CD14-positive monocyte (primary cell): Measurements from ENCODE around the gene C13orf46. TPM values are rescaled to one million over a fixed set of nuclear protein-coding genes. Genes with fewer than 3 reads are reported as not detected.

Source experiments
- DNase-seq, 3 donors: peaks; one replicate each; pipeline ENCODE4 v3.0.0-alpha.2; 2011 to 2022
- H2AFZ ChIP-seq: 2 replicates; pipeline ENCODE4 v1.6.0; 2012; ENCODE audit warnings: mild to moderate bottlenecking, low read depth, low read length, inconsistent platforms; ENCODE audit not compliant: insufficient read depth, poor library complexity, severe bottlenecking
- H3K27ac ChIP-seq, 2 donors: 1 replicate in 1 of 2; 2 replicates in 1 of 2; pipeline ENCODE4 v1.5.1; 2012 to 2013; ENCODE audit warnings: low read length in 2 of 2, control low read depth in 1 of 2, inconsistent platforms in 1 of 2, low read depth in 1 of 2, mild to moderate bottlenecking in 1 of 2
- H3K27me3 ChIP-seq, 2 donors: one replicate each; pipeline versions ENCODE4 v1.6.0 to v1.6.1; 2011 to 2013; ENCODE audit warnings: low read length in 2 of 2; ENCODE audit not compliant: control insufficient read depth in 2 of 2, insufficient read depth in 2 of 2
- H3K36me3 ChIP-seq, 2 donors: replicated peaks in 1 of 2; 1 replicate in 1 of 2; 2 replicates in 1 of 2; pipeline versions ENCODE4 v1.5.1 to v1.6.1; 2012 to 2013; ENCODE audit warnings: low read length in 2 of 2, control low read depth in 1 of 2, inconsistent platforms in 1 of 2, mild to moderate bottlenecking in 1 of 2; ENCODE audit not compliant: insufficient read depth in 2 of 2, control insufficient read depth in 1 of 2
- H3K4me1 ChIP-seq, 2 donors: 1 replicate in 1 of 2; 2 replicates in 1 of 2; pipeline versions ENCODE4 v1.5.1 to v1.6.1; 2012 to 2013; ENCODE audit warnings: low read length in 2 of 2, control low read depth in 1 of 2, inconsistent platforms in 1 of 2, mild to moderate bottlenecking in 1 of 2, moderate library complexity in 1 of 2; ENCODE audit not compliant: insufficient read depth in 2 of 2, control insufficient read depth in 1 of 2
- H3K4me2 ChIP-seq: replicated peaks from 2 replicates; pipeline ENCODE3; 2012; ENCODE audit warnings: low read length, moderate library complexity, mild to moderate bottlenecking; ENCODE audit not compliant: poor library complexity, severe bottlenecking; ENCODE audit errors: extremely low read depth
- H3K4me3 ChIP-seq, 3 experiments: fragments of 200-600 bp in 1 of 3; sonication (generic) in 1 of 3; replicated peaks in 1 of 3; 1 replicate in 2 of 3; 2 replicates in 1 of 3; pipeline ENCODE4 v1.5.1; 2011 to 2013; ENCODE audit warnings: low read length in 3 of 3, mild to moderate bottlenecking in 3 of 3, control low read depth in 2 of 3, low read depth in 2 of 3, inconsistent platforms in 1 of 3, moderate library complexity in 1 of 3
- H3K79me2 ChIP-seq: 2 replicates; pipeline ENCODE4 v1.6.0; 2012; ENCODE audit warnings: mild to moderate bottlenecking, control low read depth, inconsistent platforms, low read length, moderate library complexity; ENCODE audit not compliant: insufficient read depth
- H3K9ac ChIP-seq: 2 replicates; pipeline ENCODE4 v1.6.0; 2017; ENCODE audit warnings: low read length, mild to moderate bottlenecking; ENCODE audit not compliant: insufficient read depth, poor library complexity, severe bottlenecking
- H3K9me3 ChIP-seq, 2 donors: replicated peaks in 1 of 2; 1 replicate in 1 of 2; 2 replicates in 1 of 2; pipeline versions ENCODE4 v1.5.1 to v1.6.1; 2012 to 2013; ENCODE audit warnings: low read length in 2 of 2, control low read depth in 1 of 2; ENCODE audit not compliant: control insufficient read depth in 1 of 2, insufficient read depth in 1 of 2
- H4K20me1 ChIP-seq: 2 replicates; pipeline ENCODE4 v1.6.0; 2012; ENCODE audit warnings: mild to moderate bottlenecking, low read length, control low read depth, moderate library complexity; ENCODE audit not compliant: insufficient read depth
- H3K27ac Mint-ChIP-seq, 7 donors: one replicate each; pipeline ENCODE4 v1.8.0; 2020; ENCODE audit warnings: mild to moderate bottlenecking in 7 of 7, mixed read lengths in 7 of 7, moderate library complexity in 6 of 7, inconsistent platforms in 2 of 7
- H3K27me3 Mint-ChIP-seq, 3 donors: one replicate each; pipeline ENCODE4 v1.8.0; 2021 to 2022; ENCODE audit warnings: low read depth in 3 of 3, mild to moderate bottlenecking in 3 of 3, mixed read lengths in 3 of 3, moderate library complexity in 3 of 3, inconsistent platforms in 1 of 3
- H3K36me3 Mint-ChIP-seq, 2 donors: one replicate each; pipeline ENCODE4 v1.8.0; 2020; ENCODE audit warnings: mixed read lengths in 2 of 2, inconsistent platforms in 1 of 2, mild to moderate bottlenecking in 1 of 2
- H3K4me1 Mint-ChIP-seq: one replicate; pipeline ENCODE4 v1.8.0; 2020; ENCODE audit warnings: mild to moderate bottlenecking, mixed read lengths
- H3K4me3 Mint-ChIP-seq, 2 donors: one replicate each; pipeline ENCODE4 v1.8.0; 2020; ENCODE audit warnings: mild to moderate bottlenecking in 2 of 2, mixed read lengths in 2 of 2, moderate library complexity in 1 of 2
- H3K9me3 Mint-ChIP-seq, 7 donors: one replicate each; pipeline ENCODE4 v1.8.0; 2020 to 2022; ENCODE audit warnings: mixed read lengths in 7 of 7, mild to moderate bottlenecking in 6 of 7, moderate library complexity in 6 of 7, inconsistent platforms in 2 of 7
- CTCF ChIP-seq: fragments of 200-600 bp; IDR thresholded peaks from one replicate; pipeline ENCODE4 v1.8.0; 2022; ENCODE audit warnings: antibody characterized with exemption, mild to moderate bottlenecking
- WGBS: methylation state at CpG from one replicate; pipeline ENCODE4 v1.1.5; 2013; ENCODE audit warnings: missing lambda C conversion rate; ENCODE audit not compliant: insufficient coverage; 5-methylcytosine and 5-hydroxymethylcytosine counted together
- intact Hi-C, 2 donors: fragments of 100-400 bp; cut with micrococcal nuclease; formaldehyde crosslinking; loops; one replicate each; pipeline versions ENCODE4 v1.15.0 to v1.15.1; 2023
- polyA plus RNA-seq, 3 donors: library from polyadenylated mRNA; depleted of rRNA in 1 of 3; unstranded in 2 of 3; stranded (reverse) in 1 of 3; fragments of 300-500 nt in 2 of 3; fragments of >200 nt in 1 of 3; fragmentation: Illumina TruSeq in 2 of 3; gene quantifications; 1 replicate in 2 of 3; 2 replicates in 1 of 3; pipeline ENCODE4 v1.2.3, GENCODE V29; 2012 to 2021

C13orf46 gene
- polyA plus RNA-seq, 3 donors: 0.05 to 0.35 TPM; not detected in 1

GRCh38 chr13:113981194-113981605 is 7.3 kb upstream of the C13orf46 start:
- peak overlapping the region in 2 of 7 donors; percentile 63 to 66 for H3K27ac Mint-ChIP-seq
- no peaks in the 10 kb centered on the region for H3K79me2 ChIP-seq
- H2AFZ ChIP-seq: no peak overlapping the region
- H3K4me1 ChIP-seq: no peaks in the 10 kb centered on the region
- H3K9me3 Mint-ChIP-seq: peaks cover 0 to 5% (median 0%) of the 10 kb centered on the region in 7 donors
- no peak for TF ChIP-seq CTCF
- no peaks in the 10 kb centered on the region for H3K9me3 ChIP-seq
- WGBS: 96% methylated on average over 16 of the region's 16 CpGs
- no peaks in the 10 kb centered on the region for H3K27me3 ChIP-seq
- no peaks in the 10 kb centered on the region for H3K4me1 Mint-ChIP-seq
- no peak overlapping the region for H3K27ac ChIP-seq
- DNase-seq: no peak
- H3K4me3 Mint-ChIP-seq: no peak overlapping the region
- H3K27me3 Mint-ChIP-seq: no peaks in the 10 kb centered on the region
- H3K36me3 ChIP-seq: peaks cover 62 to 66% of the 10 kb centered on the region in 2 donors
- intact Hi-C loops: no loop called here
- no peak overlapping the region for H3K4me3 ChIP-seq
- H4K20me1 ChIP-seq: peaks cover 12% of the 10 kb centered on the region
- no peak overlapping the region for H3K4me2 ChIP-seq
- H3K36me3 Mint-ChIP-seq: peaks cover 64 to 66% of the 10 kb centered on the region in 2 donors
- no peak overlapping the region for H3K9ac ChIP-seq

GRCh38 chr13:113980489-113981064 is 6.7 kb upstream of the C13orf46 start:
- Mint-ChIP-seq H3K4me1 (no peaks in the 10 kb centered on the region), H3K36me3 (peaks cover 68 to 70% of the 10 kb centered on the region in 2 donors), H3K27ac (peak overlapping the region in 3 of 7 donors; percentile 31 to 76 (median 46)), H3K9me3 (peaks cover 0 to 5% (median 0%) of the 10 kb centered on the region in 7 donors), H3K4me3 (no peak overlapping the region), H3K27me3 (no peaks in the 10 kb centered on the region)
- 100% methylated on average over 7 of the region's 12 CpGs for WGBS
- peaks cover 65 to 70% of the 10 kb centered on the region in 2 donors for H3K36me3 ChIP-seq
- no peaks in the 10 kb centered on the region for H3K9me3 ChIP-seq
- H3K27ac ChIP-seq: no peak overlapping the region
- no peak overlapping the region for H3K4me2 ChIP-seq
- no peak overlapping the region for H3K4me3 ChIP-seq
- no peak overlapping the region for H3K9ac ChIP-seq
- TF ChIP-seq CTCF: no peak
- H4K20me1 ChIP-seq: peaks cover 13% of the 10 kb centered on the region
- no peak overlapping the region for H2AFZ ChIP-seq
- intact Hi-C loops: no loop called here
- no peaks in the 10 kb centered on the region for H3K4me1 ChIP-seq
- DNase-seq: no peak
- H3K79me2 ChIP-seq: no peaks in the 10 kb centered on the region
- H3K27me3 ChIP-seq: no peaks in the 10 kb centered on the region
